Activated T-helper 17 cell treated with anti-CD3 and anti-CD28 coated beads, Interleukin-2, amount 50 U/mL, for 72 hours (primary cell): ENCODE data around the gene SYT9. TPM values are rescaled to one million over a fixed set of nuclear protein-coding genes. Genes with fewer than 3 reads are reported as not detected.

Source experiments
- ATAC-seq: fragments of 150-1000 bp; cut with Tn5 transposase; replicated peaks from 2 replicates; pipeline ENCODE4 v1.10.0; 2021; ENCODE audit warnings: mild to moderate bottlenecking, moderate library complexity
- H3K27ac Mint-ChIP-seq: one replicate; pipeline ENCODE4 v1.8.0; 2022; ENCODE audit warnings: mixed read lengths
- H3K27me3 Mint-ChIP-seq: one replicate; pipeline ENCODE4 v1.8.0; 2022; ENCODE audit warnings: mixed read lengths
- H3K36me3 Mint-ChIP-seq: one replicate; pipeline ENCODE4 v1.8.0; 2022; ENCODE audit warnings: low read depth, mild to moderate bottlenecking, mixed read lengths
- H3K4me1 Mint-ChIP-seq: one replicate; pipeline ENCODE4 v1.8.0; 2022; ENCODE audit warnings: mixed read lengths
- H3K4me3 Mint-ChIP-seq: one replicate; pipeline ENCODE4 v1.8.0; 2022; ENCODE audit warnings: mild to moderate bottlenecking, mixed read lengths
- H3K9me3 Mint-ChIP-seq: one replicate; pipeline ENCODE4 v1.8.0; 2022; ENCODE audit warnings: mixed read lengths
- total RNA-seq, 2 donors: library from RNA; stranded (reverse); gene quantifications; one replicate each; pipeline ENCODE4 v1.2.3, GENCODE V29; 2022

Gene SYT9
- total RNA-seq, 2 donors from 2014 or later = not detected

DNA sequence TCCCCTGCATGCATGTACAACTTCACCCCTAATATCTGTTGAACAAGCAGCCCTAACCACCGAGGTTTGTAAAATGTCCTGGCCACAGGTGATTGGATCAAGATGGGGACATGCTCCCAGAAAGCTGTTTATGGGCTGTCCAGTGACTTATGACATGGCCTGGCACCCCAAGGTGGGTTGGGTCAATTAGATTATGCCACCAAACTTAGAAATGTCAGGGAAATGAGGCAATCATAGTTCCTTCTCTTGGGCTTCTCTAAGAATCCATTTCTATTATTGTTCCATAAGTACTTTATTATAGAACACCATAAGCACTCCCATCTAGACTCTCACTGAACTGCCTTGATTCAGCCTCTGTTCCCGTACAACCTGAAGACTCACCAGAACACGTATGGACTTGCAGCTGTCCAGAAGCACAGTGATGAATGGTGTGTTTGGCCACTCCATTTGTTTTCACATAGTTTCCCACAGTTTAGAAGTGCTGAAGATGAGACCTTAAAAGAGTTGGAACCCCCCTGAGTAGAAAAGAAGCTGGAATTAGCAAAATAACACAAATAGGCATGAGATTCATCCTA lies 188.1 kb downstream of the SYT9 start:
- Mint-ChIP-seq H3K9me3 (no peaks in the 10 kb centered on the region), H3K27ac (no peak overlapping the region), H3K27me3 (no peaks in the 10 kb centered on the region), H3K36me3 (no peaks in the 10 kb centered on the region), H3K4me3 (no peak overlapping the region), H3K4me1 (peaks cover 12% of the 10 kb centered on the region)
- ATAC-seq = no peak

DNA sequence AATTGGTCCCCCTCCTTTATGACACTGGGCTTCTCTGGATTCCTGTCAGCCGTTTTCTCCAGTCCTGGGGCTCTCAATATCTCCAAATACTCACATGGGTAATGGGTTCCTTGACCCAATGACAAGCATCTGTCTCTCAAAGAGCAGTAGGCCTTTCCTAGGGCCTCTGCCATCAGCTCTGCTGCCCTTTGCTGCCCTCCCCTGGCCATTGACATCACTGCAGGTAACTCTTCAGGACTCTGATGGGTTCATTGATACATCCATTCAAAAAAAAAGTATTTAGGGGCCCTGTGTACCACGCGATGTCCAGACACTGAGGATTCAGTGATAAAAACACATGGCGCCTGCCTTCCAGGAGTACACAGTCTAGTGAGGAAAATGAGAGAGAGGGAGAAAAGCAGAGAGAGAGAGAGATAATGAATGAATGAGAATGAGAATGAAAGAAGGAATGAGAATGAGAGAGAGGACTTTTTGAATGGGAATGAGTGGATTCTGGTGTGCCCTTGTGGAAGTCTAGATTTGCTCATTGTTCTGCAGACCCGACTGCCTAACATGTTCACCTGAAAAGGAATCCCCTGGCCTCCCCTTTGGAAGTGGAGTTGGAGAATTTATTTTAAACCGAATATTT lies 191.0 kb downstream of the SYT9 start:
- Mint-ChIP-seq H3K4me3 (no peak overlapping the region), H3K27ac (no peak overlapping the region), H3K27me3 (peaks cover 3% of the 10 kb centered on the region), H3K36me3 (no peaks in the 10 kb centered on the region), H3K4me1 (no peaks in the 10 kb centered on the region), H3K9me3 (no peaks in the 10 kb centered on the region)
- ATAC-seq = peak; percentile 81

DNA sequence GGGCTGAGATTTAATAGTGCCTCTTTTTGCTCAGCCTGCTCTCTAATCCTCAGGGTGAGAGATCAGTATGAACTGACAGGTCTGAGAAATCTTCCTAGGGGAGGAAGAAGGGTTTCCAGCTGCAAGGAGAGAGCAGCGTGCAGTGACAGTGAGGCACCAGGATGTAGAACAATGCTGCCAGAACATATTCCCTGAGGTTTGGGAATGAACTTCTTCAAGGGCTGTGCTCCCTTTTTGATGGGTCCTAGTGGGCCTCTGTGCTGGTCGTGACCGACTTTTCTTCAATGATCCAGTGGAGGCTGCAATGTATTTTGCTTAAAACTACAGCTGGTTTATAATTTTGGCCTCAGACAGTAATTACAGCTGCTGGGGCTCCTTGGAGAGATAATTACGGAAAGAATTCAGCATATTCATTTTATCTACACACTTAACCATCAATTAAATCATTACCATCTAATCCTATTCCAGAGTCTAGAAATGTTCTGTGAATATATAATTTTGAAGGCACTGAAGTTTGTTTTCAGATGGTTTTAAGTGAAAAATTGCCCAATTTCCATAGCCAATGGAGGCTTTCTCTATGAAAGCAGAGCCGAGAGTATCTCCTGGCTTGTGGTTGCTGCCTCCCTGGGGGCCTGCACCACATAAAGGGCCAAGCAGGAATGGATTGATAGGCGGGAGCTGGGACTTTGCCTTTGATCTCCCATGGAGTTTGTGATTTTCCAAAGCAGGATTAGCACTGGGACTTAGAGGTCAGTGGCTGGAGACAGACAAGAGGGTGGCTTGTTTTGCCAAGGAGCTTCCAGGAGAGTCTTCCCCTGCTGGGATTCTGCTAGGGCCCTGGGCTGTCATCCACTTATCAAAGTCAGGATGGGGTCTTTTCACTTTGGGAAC lies 192.6 kb downstream of the SYT9 start:
- Mint-ChIP-seq H3K27ac (no peak overlapping the region), H3K4me1 (no peaks in the 10 kb centered on the region), H3K9me3 (no peaks in the 10 kb centered on the region), H3K36me3 (no peaks in the 10 kb centered on the region), H3K27me3 (peaks cover 3% of the 10 kb centered on the region), H3K4me3 (no peak overlapping the region)
- no peak for ATAC-seq

DNA sequence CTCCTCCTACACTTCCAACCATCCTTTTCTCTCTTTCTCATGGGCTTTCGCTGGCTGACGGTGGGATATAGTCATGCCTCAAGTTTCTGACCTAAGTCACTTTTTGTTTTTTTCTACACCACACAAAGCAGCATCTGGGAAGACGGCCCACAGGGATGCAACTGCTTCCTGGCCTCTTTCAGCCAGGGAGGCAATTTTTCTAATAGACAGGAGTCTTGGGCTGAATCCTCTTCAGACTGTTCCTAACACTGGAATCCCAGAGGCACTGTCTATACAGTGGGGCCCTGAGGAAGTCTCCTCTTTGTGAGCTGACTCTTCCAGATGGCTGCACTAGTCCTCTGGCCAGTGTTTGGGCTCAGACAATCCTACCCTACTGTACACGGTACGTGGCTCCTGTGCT lies 193.9 kb downstream of the SYT9 start:
- Mint-ChIP-seq H3K36me3 (no peaks in the 10 kb centered on the region), H3K4me1 (no peaks in the 10 kb centered on the region), H3K9me3 (no peaks in the 10 kb centered on the region), H3K4me3 (no peak overlapping the region), H3K27ac (no peak overlapping the region), H3K27me3 (peaks cover 3% of the 10 kb centered on the region)
- ATAC-seq = no peak

DNA sequence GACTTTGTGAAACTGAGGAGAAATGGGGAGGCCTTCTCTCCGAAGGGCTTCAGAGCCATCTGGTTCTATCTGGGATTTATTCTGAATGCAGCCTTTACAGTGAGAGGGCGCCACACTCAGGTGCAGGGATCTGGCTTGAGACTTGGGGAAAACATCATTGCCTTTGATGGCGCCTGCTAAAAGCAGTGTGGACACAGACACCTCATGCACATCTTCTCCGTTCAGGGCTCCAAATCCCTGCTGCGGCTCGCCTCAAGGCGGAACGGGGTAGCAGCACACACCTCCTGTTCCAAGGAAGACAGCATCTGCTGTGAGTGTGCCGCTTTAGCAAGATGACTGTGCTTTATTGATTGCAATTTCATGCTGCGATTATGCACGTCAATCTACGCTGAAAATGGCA lies 196.5 kb downstream of the SYT9 start:
- no peaks in the 10 kb centered on the region for H3K4me1 Mint-ChIP-seq
- peaks cover 3% of the 10 kb centered on the region for H3K27me3 Mint-ChIP-seq
- ATAC-seq = no peak
- no peaks in the 10 kb centered on the region for H3K36me3 Mint-ChIP-seq
- no peak overlapping the region for H3K27ac Mint-ChIP-seq
- H3K4me3 Mint-ChIP-seq = no peak overlapping the region
- H3K9me3 Mint-ChIP-seq = no peaks in the 10 kb centered on the region

DNA sequence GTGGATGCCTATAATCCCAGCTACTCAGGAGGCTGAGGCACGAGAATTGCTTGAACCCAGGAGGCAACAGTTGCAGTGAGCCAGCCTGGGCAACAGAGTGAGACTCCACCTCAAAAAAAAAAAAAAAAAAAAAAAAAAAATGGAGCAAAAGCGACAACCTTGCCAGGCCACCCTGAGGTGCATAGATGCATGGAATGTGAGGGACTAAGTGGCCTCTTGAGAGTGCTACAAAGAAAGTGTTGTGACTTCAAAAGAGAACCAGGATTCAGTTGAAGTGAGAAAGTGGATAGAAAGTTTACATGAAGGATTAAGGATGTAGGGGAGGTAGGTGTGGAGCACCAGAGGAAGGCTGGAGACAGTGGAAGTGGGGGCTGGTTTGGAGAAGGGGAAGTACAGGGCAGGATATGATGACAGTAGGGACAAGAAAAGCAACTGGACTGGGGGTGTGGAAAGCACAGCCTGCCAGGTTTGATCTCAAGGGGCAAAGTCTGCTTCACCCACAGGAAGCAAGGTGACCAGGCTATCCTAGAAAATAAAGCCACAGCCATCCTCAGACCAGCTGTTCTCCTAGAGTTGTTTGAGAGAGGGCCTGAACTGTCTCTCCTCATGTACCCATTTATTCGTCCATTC lies 197.6 kb downstream of the SYT9 start:
- Mint-ChIP-seq H3K36me3 (no peaks in the 10 kb centered on the region), H3K4me1 (no peaks in the 10 kb centered on the region), H3K27me3 (peaks cover 3% of the 10 kb centered on the region), H3K27ac (no peak overlapping the region), H3K4me3 (no peak overlapping the region), H3K9me3 (no peaks in the 10 kb centered on the region)
- ATAC-seq = no peak

DNA sequence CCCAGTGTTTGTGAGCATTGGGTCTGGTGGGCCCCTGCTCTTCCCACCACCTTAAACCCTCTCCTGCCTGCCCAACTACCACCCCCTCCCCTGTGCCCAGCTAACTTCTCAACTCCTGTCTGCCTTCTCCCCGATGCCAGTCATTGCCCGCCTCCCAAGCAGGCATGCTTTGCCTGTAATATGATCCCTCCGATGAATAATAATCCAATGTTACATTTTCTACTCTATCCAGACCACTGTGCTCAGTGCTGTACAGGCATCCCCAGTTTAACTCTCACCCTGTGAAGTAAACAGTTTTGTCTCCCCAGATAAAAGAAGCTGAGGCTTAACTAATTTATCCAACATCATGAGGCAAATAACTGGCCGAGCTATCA lies 198.1 kb downstream of the SYT9 start:
- H3K36me3 Mint-ChIP-seq = no peaks in the 10 kb centered on the region
- H3K4me1 Mint-ChIP-seq = no peaks in the 10 kb centered on the region
- H3K4me3 Mint-ChIP-seq = no peak overlapping the region
- H3K27ac Mint-ChIP-seq = no peak overlapping the region
- no peak for ATAC-seq
- H3K9me3 Mint-ChIP-seq = no peaks in the 10 kb centered on the region
- peaks cover 3% of the 10 kb centered on the region for H3K27me3 Mint-ChIP-seq

DNA sequence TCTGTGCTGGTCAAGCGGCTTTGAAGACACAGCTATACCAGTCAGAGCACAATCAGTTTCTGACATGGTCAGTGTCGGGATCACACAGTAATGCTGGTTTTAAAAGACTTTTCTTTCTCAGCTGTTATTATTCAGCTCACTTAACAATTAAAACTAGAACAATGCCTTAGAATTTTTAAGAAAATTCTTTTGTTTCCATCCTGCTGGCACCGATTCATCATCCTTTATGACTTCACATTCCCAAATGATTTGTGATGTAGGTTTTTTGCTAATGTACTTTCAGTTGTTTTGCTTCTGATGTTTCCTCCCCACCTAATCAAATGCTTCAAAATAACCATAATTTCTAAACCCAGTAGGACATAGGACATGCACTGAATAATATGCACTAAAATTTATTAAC lies 199.1 kb downstream of the SYT9 start:
- ATAC-seq = no peak
- Mint-ChIP-seq H3K27me3 (no peaks in the 10 kb centered on the region), H3K4me3 (no peak overlapping the region), H3K9me3 (no peaks in the 10 kb centered on the region), H3K4me1 (no peaks in the 10 kb centered on the region), H3K36me3 (no peaks in the 10 kb centered on the region), H3K27ac (no peak overlapping the region)

DNA sequence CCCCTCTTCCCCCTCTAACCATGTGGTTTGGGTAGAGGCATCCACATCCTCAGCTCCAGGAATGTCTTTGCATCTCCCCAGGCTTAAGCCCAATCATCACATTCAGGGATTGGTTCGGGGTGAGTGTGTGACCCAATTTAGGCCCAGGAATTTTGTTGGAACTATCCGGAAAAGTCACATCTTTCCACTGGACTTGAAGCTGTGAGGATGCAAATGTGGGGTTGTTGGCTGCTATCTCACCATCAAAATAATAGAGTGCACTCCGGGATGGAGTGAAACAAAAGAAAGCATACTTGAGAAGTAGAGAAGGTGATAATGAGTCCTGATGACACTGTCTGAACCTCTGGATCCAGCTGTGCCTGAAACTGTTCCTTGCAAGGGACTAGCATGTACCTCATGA lies 199.8 kb downstream of the SYT9 start:
- Mint-ChIP-seq H3K4me3 (no peak overlapping the region), H3K9me3 (no peaks in the 10 kb centered on the region), H3K36me3 (no peaks in the 10 kb centered on the region), H3K4me1 (no peaks in the 10 kb centered on the region), H3K27ac (no peak overlapping the region), H3K27me3 (no peaks in the 10 kb centered on the region)
- no peak for ATAC-seq

DNA sequence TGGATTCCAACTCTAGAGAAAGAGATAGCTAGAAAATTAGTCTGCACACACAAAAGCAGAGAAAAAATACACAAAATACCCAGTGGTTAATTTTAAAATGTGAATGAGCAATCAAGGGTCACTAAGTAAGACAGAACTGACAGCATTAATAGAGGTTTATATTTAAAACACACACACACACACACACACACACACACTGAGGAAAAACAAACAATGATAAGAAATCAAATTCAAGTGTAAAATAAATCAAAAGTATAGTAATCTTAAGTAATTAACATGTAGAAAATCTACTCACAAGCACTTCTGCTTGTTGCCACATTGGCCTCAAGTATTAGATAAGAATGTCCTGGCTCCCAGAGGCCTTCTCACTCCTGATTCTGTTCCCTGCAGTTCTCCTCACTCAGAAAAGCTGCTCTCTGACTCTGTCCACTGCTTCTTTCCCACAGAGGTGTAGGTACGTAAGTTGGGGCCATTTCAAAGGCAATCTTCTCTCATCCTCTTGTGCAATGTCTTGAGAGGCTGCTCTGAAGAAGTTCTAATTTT lies 200.3 kb downstream of the SYT9 start:
- Mint-ChIP-seq H3K4me1 (no peaks in the 10 kb centered on the region), H3K9me3 (no peaks in the 10 kb centered on the region), H3K36me3 (no peaks in the 10 kb centered on the region), H3K27ac (no peak overlapping the region), H3K27me3 (no peaks in the 10 kb centered on the region), H3K4me3 (no peak overlapping the region)
- ATAC-seq = no peak

DNA sequence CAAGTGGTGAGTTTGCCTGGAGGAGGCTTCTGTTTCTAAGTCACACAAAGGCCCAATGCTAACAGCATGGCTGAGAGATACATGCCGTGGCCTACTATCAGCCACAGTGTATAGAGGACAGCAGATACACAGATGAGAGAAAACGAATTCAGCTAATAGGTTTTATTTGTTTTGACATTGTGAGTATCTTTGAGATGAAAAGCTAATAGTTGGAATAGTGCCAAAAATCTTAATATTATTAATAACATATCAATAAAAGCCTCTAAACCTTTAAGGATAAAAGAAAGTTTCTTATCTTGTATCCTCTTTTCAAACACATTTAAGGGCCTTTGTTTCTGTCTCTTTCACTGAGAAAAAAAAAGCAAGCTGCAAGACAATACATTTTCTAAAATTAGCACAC lies 203.2 kb downstream of the SYT9 start:
- Mint-ChIP-seq H3K27me3 (peaks cover 3% of the 10 kb centered on the region), H3K4me1 (no peaks in the 10 kb centered on the region)
- ATAC-seq = no peak

DNA sequence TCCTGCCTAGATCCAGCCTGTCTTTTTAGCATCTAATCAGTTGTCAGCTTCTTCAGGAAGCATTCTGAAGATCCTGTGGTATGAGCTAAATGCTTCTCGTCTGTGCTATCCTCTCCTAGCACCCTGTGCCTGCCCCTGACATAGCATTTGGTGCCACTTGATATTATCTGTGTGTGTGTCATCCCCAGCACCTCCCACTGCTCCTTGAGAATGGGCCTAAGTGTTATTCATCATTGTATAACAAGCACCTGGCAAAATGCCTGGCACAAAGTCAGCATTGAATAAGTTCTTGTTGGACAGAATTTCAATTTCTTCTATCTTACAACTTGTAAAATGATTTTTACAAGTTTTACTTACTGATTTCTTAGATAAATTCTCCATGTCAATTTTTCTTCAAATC lies 205.5 kb downstream of the SYT9 start:
- no peak overlapping the region for H3K4me3 Mint-ChIP-seq
- no peak overlapping the region for H3K27ac Mint-ChIP-seq
- no peaks in the 10 kb centered on the region for H3K9me3 Mint-ChIP-seq
- peaks cover 3% of the 10 kb centered on the region for H3K27me3 Mint-ChIP-seq
- H3K36me3 Mint-ChIP-seq = no peaks in the 10 kb centered on the region
- no peak for ATAC-seq
- no peaks in the 10 kb centered on the region for H3K4me1 Mint-ChIP-seq

More for the DNA sequence above, 203.2 kb downstream of the SYT9 start:
- Mint-ChIP-seq H3K9me3 (no peaks in the 10 kb centered on the region), H3K4me3 (no peak overlapping the region), H3K27ac (no peak overlapping the region), H3K36me3 (no peaks in the 10 kb centered on the region)

DNA sequence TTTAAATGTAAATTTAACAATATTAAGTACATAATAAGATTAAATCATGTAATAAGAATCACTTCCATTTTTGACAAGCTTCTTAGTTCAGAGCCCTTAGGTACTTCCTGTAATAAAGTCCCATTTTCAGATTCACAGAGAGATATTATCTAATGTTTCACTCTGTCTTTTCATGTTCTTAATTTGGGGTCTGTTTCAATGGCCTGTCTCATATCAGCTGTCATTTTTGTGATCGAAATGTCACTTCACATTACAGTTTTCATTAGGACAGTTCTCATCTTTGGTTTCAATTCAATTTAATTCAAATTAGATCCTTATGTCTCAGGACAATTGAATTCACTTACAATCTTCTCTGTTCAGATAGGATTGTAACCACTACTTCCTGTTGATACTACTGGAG lies 211.0 kb downstream of the SYT9 start:
- Mint-ChIP-seq H3K27me3 (peaks cover 3% of the 10 kb centered on the region), H3K4me3 (no peak overlapping the region), H3K4me1 (no peaks in the 10 kb centered on the region), H3K9me3 (no peaks in the 10 kb centered on the region), H3K36me3 (no peaks in the 10 kb centered on the region), H3K27ac (no peak overlapping the region)
- ATAC-seq = no peak

DNA sequence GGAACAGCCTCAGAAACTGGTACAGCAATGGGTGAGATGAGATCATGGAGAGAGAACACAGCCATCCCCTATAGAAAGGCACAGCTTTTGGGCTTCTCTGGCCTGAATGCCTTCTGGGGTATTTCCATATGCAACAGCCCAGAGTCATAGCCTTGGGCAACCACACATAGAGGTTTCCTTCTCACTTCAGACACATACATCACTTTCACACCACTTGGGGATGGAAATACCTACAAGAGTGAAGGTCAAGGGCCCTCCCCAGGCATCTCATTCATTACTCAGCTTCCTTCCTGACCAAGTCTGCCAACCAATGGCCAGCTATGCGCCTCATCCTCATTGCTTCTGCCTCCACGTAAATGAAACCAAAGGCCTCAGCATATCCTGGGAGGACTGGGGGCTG lies 215.9 kb downstream of the SYT9 start:
- no peak overlapping the region for H3K27ac Mint-ChIP-seq
- peak; percentile 95 for ATAC-seq
- H3K4me1 Mint-ChIP-seq = no peaks in the 10 kb centered on the region

More for the DNA sequence above, 215.9 kb downstream of the SYT9 start:
- Mint-ChIP-seq H3K4me3 (no peak overlapping the region), H3K9me3 (no peaks in the 10 kb centered on the region), H3K36me3 (no peaks in the 10 kb centered on the region), H3K27me3 (no peaks in the 10 kb centered on the region)
